ENCODE data around the gene USP25.

Gene USP25

GRCh38 chr21:15831497-15831896, 101.7 kb downstream of the USP25 start:
- peaks cover 22% of the 10 kb centered on the region for H3K36me3 ChIP-seq (ENCODE audit: insufficient read depth, low read length)
- peaks cover 5% of the 10 kb centered on the region for H3K79me2 ChIP-seq (ENCODE audit: control insufficient read depth, insufficient read depth, low read length, unreplicated experiment)
- no peak overlapping the region for H2AFZ ChIP-seq (ENCODE audit: low read length, unreplicated experiment)
- no peak overlapping the region for H3K4me3 ChIP-seq (ENCODE audit: low read depth, low read length)
- H3K27ac ChIP-seq (ENCODE audit: low read depth, low read length), result no peak overlapping the region
- H3K27me3 ChIP-seq (ENCODE audit: insufficient read depth, low read length), result no peaks in the 10 kb centered on the region
- H3K4me1 ChIP-seq (ENCODE audit: control insufficient read depth, insufficient read depth, low read length, unreplicated experiment), result no peaks in the 10 kb centered on the region

- no peaks in the 10 kb centered on the region for H3K27me3 ChIP-seq (ENCODE audit: insufficient read depth, low read length)
- no peak overlapping the region for H3K4me3 ChIP-seq (ENCODE audit: low read depth, low read length)
- peaks cover 13% of the 10 kb centered on the region for H3K36me3 ChIP-seq (ENCODE audit: insufficient read depth, low read length)
- peaks cover 49% of the 10 kb centered on the region for H3K4me1 ChIP-seq (ENCODE audit: control insufficient read depth, insufficient read depth, low read length, unreplicated experiment)
- peak overlapping the region; percentile 34 for H3K27ac ChIP-seq (ENCODE audit: low read depth, low read length)
- no peak overlapping the region for H2AFZ ChIP-seq (ENCODE audit: low read length, unreplicated experiment)
- H3K79me2 ChIP-seq (ENCODE audit: control insufficient read depth, insufficient read depth, low read length, unreplicated experiment), result peaks cover 4% of the 10 kb centered on the region
Measured at GRCh38 chr21:15837645-15838044, 107.9 kb downstream of the USP25 start.

DNA sequence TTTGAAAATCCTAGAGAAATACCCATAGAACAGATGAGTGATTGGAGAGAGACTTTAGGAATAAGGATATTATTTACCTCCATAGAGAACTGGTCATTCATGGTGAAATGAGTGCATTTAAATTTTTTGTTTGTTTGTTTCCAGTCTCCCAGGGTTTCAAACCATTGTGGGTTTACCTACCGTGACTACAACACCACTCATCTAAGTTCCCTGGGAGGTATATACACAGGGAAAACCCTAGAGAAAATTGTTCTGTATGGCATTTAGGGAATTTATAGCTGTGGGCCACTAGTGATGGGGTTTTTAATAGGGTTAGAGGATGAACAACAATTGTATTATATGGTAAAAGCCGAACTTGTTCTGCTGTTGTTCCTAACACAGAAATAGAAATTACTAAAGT, 109.2 kb downstream of the USP25 start:
- peaks cover 20% of the 10 kb centered on the region for H3K36me3 ChIP-seq (ENCODE audit: insufficient read depth, low read length)
- peaks cover 4% of the 10 kb centered on the region for H3K79me2 ChIP-seq (ENCODE audit: control insufficient read depth, insufficient read depth, low read length, unreplicated experiment)
- no peak overlapping the region for H2AFZ ChIP-seq (ENCODE audit: low read length, unreplicated experiment)
- H3K27ac ChIP-seq (ENCODE audit: low read depth, low read length), result peak overlapping the region; percentile 37; the same call in 1 of the 2 replicates
- H3K4me3 ChIP-seq (ENCODE audit: low read depth, low read length), result no peak overlapping the region
- peaks cover 49% of the 10 kb centered on the region for H3K4me1 ChIP-seq (ENCODE audit: control insufficient read depth, insufficient read depth, low read length, unreplicated experiment)
- H3K27me3 ChIP-seq (ENCODE audit: insufficient read depth, low read length), result no peaks in the 10 kb centered on the region

DNA sequence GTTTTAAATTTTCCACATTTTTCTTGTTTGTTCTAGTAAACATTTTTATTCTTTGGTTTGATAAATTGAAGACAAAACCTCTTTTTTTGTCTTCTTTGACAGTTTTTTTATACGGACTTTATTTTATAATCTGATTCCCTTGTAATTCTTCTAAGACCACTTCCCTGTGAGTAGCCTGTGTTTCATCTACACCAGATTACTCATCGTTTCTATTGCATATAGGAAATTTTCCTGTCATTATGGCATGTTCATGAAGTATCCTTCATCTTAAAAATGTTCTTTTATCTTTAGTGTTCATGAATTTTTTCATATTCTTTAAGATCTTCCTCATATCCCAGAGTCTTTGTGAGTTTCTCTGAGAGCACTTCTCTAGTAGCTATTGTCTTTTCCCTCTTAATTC, 109.8 kb downstream of the USP25 start:
- Histone ChIP-seq H3K27ac (ENCODE audit: low read depth, low read length) (peak overlapping the region; percentile 37; the same call in 1 of the 2 replicates), H3K36me3 (ENCODE audit: insufficient read depth, low read length) (peaks cover 20% of the 10 kb centered on the region), H3K4me3 (ENCODE audit: low read depth, low read length) (no peak overlapping the region), H3K4me1 (ENCODE audit: control insufficient read depth, insufficient read depth, low read length, unreplicated experiment) (peaks cover 49% of the 10 kb centered on the region), H2AFZ (ENCODE audit: low read length, unreplicated experiment) (no peak overlapping the region), H3K79me2 (ENCODE audit: control insufficient read depth, insufficient read depth, low read length, unreplicated experiment) (peaks cover 4% of the 10 kb centered on the region), H3K27me3 (ENCODE audit: insufficient read depth, low read length) (no peaks in the 10 kb centered on the region)

DNA sequence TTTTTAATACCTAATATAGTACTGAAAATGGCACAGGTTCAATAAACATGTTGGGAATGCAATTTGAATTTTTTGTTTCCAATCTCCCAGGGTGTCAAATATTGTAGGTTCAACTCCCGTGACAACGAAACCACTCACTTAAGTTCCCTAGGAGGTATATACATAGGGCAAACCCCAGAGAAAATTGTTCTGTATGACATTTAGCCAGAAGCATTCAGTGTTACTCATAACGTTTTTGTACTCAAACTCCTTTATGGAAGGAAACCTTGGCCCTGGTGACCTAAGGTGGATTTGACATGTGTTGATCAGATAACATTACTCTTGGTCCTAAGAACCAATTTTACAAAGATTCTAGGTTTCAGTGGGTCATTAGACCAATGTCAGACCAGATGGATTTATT, 110.6 kb downstream of the USP25 start:
- Histone ChIP-seq H3K36me3 (ENCODE audit: insufficient read depth, low read length) (peaks cover 20% of the 10 kb centered on the region), H3K4me1 (ENCODE audit: control insufficient read depth, insufficient read depth, low read length, unreplicated experiment) (peaks cover 49% of the 10 kb centered on the region), H2AFZ (ENCODE audit: low read length, unreplicated experiment) (no peak overlapping the region), H3K27ac (ENCODE audit: low read depth, low read length) (0 out of 2 replicates have a peak overlapping the region, but pooled peaks have one; percentile 20), H3K4me3 (ENCODE audit: low read depth, low read length) (no peak overlapping the region), H3K27me3 (ENCODE audit: insufficient read depth, low read length) (no peaks in the 10 kb centered on the region), H3K79me2 (ENCODE audit: control insufficient read depth, insufficient read depth, low read length, unreplicated experiment) (peaks cover 4% of the 10 kb centered on the region)

GRCh38 chr21:15841856-15842564, 112.2 kb downstream of the USP25 start:
- Histone ChIP-seq H3K4me3 (ENCODE audit: low read depth, low read length) (no peak overlapping the region), H3K36me3 (ENCODE audit: insufficient read depth, low read length) (peaks cover 20% of the 10 kb centered on the region), H3K27ac (ENCODE audit: low read depth, low read length) (peak overlapping the region; percentile 36), H3K79me2 (ENCODE audit: control insufficient read depth, insufficient read depth, low read length, unreplicated experiment) (peaks cover 4% of the 10 kb centered on the region), H3K4me1 (ENCODE audit: control insufficient read depth, insufficient read depth, low read length, unreplicated experiment) (peaks cover 53% of the 10 kb centered on the region), H2AFZ (ENCODE audit: low read length, unreplicated experiment) (no peak overlapping the region), H3K27me3 (ENCODE audit: insufficient read depth, low read length) (no peaks in the 10 kb centered on the region)

DNA sequence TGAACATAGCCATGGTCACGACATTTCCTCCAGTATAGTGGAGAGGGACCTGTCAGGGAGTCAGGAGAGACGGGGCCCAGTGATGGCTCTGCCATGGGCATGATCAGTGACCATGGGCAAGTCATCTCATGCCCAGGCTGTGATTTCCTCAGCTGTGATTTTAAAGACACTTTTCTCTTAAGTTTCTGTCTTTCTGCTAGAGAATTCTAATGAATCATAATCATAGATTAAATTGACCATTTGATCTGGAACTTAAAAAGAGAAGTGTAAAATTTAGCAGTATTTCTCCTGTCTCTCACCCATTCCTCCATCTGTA, 112.7 kb downstream of the USP25 start:
- peak overlapping the region; percentile 36 for H3K27ac ChIP-seq (ENCODE audit: low read depth, low read length)
- no peaks in the 10 kb centered on the region for H3K27me3 ChIP-seq (ENCODE audit: insufficient read depth, low read length)
- no peak overlapping the region for H3K4me3 ChIP-seq (ENCODE audit: low read depth, low read length)
- H3K36me3 ChIP-seq (ENCODE audit: insufficient read depth, low read length), result peaks cover 20% of the 10 kb centered on the region
- no peak overlapping the region for H2AFZ ChIP-seq (ENCODE audit: low read length, unreplicated experiment)
- peaks cover 54% of the 10 kb centered on the region for H3K4me1 ChIP-seq (ENCODE audit: control insufficient read depth, insufficient read depth, low read length, unreplicated experiment)
- peaks cover 4% of the 10 kb centered on the region for H3K79me2 ChIP-seq (ENCODE audit: control insufficient read depth, insufficient read depth, low read length, unreplicated experiment)

DNA sequence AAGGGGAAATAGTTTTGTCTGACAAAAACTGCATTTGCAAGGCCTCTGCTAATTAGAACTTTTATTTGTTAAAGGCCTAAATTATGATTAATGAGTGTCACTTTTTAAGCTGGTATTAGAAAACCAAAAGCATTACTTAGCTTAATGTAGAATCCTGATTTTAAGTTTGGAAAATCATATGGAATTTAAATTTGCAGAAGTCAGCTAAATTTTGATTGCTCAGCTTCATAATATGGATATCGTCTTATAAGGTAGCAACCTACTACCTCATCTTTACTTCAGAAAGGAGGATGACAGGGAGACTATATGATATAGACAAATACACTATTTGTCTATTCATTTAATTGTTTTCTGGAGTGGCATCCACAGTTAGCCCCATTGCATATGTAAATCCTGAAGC, 114.0 kb downstream of the USP25 start:
- Histone ChIP-seq H2AFZ (ENCODE audit: low read length, unreplicated experiment) (no peak overlapping the region), H3K4me1 (ENCODE audit: control insufficient read depth, insufficient read depth, low read length, unreplicated experiment) (peaks cover 56% of the 10 kb centered on the region), H3K4me3 (ENCODE audit: low read depth, low read length) (no peak overlapping the region), H3K79me2 (ENCODE audit: control insufficient read depth, insufficient read depth, low read length, unreplicated experiment) (no peaks in the 10 kb centered on the region), H3K27ac (ENCODE audit: low read depth, low read length) (no peak overlapping the region), H3K36me3 (ENCODE audit: insufficient read depth, low read length) (peaks cover 16% of the 10 kb centered on the region), H3K27me3 (ENCODE audit: insufficient read depth, low read length) (no peaks in the 10 kb centered on the region)

- Histone ChIP-seq H3K4me3 (ENCODE audit: low read depth, low read length) (peak overlapping the region; percentile 12), H2AFZ (ENCODE audit: low read length, unreplicated experiment) (no peak overlapping the region), H3K4me1 (ENCODE audit: control insufficient read depth, insufficient read depth, low read length, unreplicated experiment) (peaks cover 42% of the 10 kb centered on the region), H3K27ac (ENCODE audit: low read depth, low read length) (peak overlapping the region; percentile 81), H3K79me2 (ENCODE audit: control insufficient read depth, insufficient read depth, low read length, unreplicated experiment) (no peaks in the 10 kb centered on the region), H3K27me3 (ENCODE audit: insufficient read depth, low read length) (no peaks in the 10 kb centered on the region), H3K36me3 (ENCODE audit: insufficient read depth, low read length) (peaks cover 3% of the 10 kb centered on the region; the same call in 1 of the 2 replicates)
Measured at GRCh38 chr21:15848634-15849560, 119.1 kb downstream of the USP25 start.

DNA sequence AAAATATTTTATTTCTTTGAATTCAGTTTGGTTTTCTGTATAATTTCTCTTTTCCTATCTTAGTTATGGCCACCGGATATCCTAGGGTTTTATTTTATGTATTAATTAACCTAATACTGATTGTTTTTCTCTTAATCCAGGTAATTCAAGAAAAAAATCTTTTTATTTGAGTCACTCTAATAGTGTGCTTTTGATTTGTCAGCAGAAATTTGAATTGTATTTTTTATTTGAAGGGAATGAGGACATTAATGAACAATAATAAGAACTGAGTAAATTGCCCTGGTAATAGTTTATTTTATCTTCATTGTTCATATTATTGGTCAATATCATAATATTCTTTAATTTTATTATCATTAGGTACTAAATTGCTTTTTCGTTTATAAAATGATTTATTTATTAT, 120.1 kb downstream of the USP25 start:
- Histone ChIP-seq H3K4me3 (ENCODE audit: low read depth, low read length) (no peak overlapping the region), H3K36me3 (ENCODE audit: insufficient read depth, low read length) (peaks cover 3% of the 10 kb centered on the region; the same call in 1 of the 2 replicates), H2AFZ (ENCODE audit: low read length, unreplicated experiment) (no peak overlapping the region), H3K27me3 (ENCODE audit: insufficient read depth, low read length) (no peaks in the 10 kb centered on the region), H3K4me1 (ENCODE audit: control insufficient read depth, insufficient read depth, low read length, unreplicated experiment) (peaks cover 42% of the 10 kb centered on the region), H3K79me2 (ENCODE audit: control insufficient read depth, insufficient read depth, low read length, unreplicated experiment) (no peaks in the 10 kb centered on the region), H3K27ac (ENCODE audit: low read depth, low read length) (no peak overlapping the region)

Data from ACC112 (cell line).